Measurements from ENCODE around the gene ATP8B3. TPM values are rescaled to one million over a fixed set of nuclear protein-coding genes. Genes with fewer than 3 reads are reported as not detected.

Gene ATP8B3
- total RNA-seq, 1 donor from 2014 or later = 3.0 TPM

DNA sequence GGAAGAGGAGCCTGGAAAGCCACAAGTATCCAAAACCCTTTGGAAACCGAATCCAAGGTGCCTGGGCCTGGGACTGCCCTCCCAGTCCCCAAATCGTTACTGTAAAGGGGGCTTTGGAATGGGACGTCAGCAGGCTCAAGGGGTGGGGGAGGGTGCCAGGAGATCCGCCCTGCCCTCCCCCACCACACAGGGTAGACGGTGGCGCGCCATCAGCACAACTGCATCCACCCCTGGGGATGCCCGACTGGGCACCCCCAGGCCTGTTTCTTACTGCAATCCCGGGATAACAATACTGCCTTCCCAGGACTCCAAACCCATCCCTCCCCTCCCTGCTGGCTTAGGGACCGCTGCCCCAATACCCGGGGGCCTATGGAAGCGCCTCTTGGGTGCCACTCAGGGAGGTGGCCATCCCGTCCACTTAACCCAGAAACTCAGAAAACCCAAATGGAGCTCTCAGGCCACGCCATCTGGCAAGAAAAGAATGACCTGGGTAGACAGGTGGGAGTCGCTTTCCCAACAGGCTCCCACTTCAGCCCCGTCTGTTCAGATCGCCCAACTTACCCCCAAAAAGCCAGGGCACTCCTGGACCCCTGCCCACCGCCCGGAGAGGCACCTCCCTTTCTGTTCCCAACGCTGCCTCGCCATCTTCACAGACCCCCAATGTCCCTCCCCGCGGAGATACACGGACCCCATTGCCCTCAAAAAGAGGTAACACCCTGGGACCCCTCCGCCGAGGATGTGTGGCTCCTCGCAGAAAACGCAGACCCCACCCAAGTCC, 48.9 kb upstream of the ATP8B3 start:
- peak overlapping the region; percentile 90 for H3K4me3 Mint-ChIP-seq (ENCODE audit: unreplicated experiment)
- peak overlapping the region; percentile 87 for H3K27ac Mint-ChIP-seq (ENCODE audit: unreplicated experiment)
- no peaks in the 10 kb centered on the region for H3K9me3 Mint-ChIP-seq (ENCODE audit: unreplicated experiment)
- H3K27me3 Mint-ChIP-seq (ENCODE audit: low read depth, unreplicated experiment) = no peaks in the 10 kb centered on the region
- no peaks in the 10 kb centered on the region for H3K36me3 Mint-ChIP-seq (ENCODE audit: low read depth, unreplicated experiment)
- no peaks in the 10 kb centered on the region for H3K27me3 ChIP-seq (ENCODE audit: insufficient read depth, low read length)
- no peaks in the 10 kb centered on the region for H3K36me3 ChIP-seq (ENCODE audit: insufficient read depth, low read length)
- H4K20me1 ChIP-seq (ENCODE audit: insufficient read depth, low read length) = peaks cover 59% of the 10 kb centered on the region
- peak overlapping the region; percentile 85 for H3K9ac ChIP-seq (ENCODE audit: low read length)
- peak overlapping the region; percentile 98 for H3K4me2 ChIP-seq (ENCODE audit: low read length)
- no peak for DNase-seq (ENCODE audit: low read depth)
- peak overlapping the region; percentile 1 for H3K27ac ChIP-seq (ENCODE audit: low read depth, low read length)
- FAIRE-seq = no peak
- H3K4me3 ChIP-seq (ENCODE audit: insufficient read depth, low read depth, low read length) = peak overlapping the region; percentile 86
- H3K4me1 Mint-ChIP-seq (ENCODE audit: low read depth, unreplicated experiment) = peaks cover 4% of the 10 kb centered on the region
- H3K4me1 ChIP-seq (ENCODE audit: insufficient read depth, low read length) = peaks cover 46% of the 10 kb centered on the region
- no peak overlapping the region for H2AFZ ChIP-seq (ENCODE audit: low read depth, low read length)
- peaks cover 66% of the 10 kb centered on the region for H3K79me2 ChIP-seq (ENCODE audit: insufficient read depth, low read length)
- no peaks in the 10 kb centered on the region for H3K9me3 ChIP-seq (ENCODE audit: insufficient read depth, low read depth, low read length)
- no peak for TF ChIP-seq EZH2 (IDR thresholded peaks at IDR 0.05; ENCODE audit: insufficient read depth, low read length)
- TF ChIP-seq, protein P1, sequence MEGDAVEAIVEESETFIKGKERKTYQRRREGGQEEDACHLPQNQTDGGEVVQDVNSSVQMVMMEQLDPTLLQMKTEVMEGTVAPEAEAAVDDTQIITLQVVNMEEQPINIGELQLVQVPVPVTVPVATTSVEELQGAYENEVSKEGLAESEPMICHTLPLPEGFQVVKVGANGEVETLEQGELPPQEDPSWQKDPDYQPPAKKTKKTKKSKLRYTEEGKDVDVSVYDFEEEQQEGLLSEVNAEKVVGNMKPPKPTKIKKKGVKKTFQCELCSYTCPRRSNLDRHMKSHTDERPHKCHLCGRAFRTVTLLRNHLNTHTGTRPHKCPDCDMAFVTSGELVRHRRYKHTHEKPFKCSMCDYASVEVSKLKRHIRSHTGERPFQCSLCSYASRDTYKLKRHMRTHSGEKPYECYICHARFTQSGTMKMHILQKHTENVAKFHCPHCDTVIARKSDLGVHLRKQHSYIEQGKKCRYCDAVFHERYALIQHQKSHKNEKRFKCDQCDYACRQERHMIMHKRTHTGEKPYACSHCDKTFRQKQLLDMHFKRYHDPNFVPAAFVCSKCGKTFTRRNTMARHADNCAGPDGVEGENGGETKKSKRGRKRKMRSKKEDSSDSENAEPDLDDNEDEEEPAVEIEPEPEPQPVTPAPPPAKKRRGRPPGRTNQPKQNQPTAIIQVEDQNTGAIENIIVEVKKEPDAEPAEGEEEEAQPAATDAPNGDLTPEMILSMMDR (IDR thresholded peaks at IDR 0.05; ENCODE audit: insufficient read depth, low read depth, low read length) = no peak

DNA sequence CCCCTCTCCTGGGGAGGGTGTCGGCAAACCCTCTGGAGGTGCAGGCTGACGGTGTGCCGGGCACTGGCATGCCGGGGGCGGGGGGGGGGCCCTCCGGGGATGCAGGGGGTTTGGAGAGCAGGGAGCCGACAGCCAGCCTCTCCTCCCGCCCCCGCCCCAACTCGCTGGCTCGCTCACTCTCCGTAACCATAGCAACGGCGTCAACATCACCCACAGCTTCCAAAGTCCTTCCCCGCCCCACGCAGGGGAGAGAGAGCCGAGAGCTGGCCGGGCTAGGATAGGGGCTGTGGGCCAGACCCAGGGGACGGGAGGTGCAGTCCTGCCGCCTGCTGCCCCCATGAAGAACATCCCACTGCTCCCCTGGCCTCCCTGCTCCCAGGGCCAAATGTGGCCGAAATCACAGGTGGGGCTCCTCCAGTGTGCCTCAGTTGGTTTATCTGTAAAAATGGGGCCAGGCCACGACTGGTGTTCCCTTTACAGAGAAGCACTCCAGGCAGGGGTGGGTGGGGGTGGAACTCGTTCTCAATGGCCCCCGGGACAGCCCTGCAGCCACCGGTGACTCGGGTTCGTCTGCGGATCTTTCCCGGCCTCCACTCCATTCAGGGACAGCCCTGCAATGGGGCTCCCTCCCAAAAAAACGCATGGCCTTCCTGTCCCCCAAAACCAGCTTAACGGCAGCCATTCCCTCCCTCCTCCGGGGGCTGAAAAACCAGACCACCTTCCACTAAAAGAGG, 48.1 kb upstream of the ATP8B3 start:
- Histone ChIP-seq H4K20me1 (ENCODE audit: insufficient read depth, low read length) (peaks cover 66% of the 10 kb centered on the region), H3K36me3 (ENCODE audit: insufficient read depth, low read length) (no peaks in the 10 kb centered on the region), H3K79me2 (ENCODE audit: insufficient read depth, low read length) (peaks cover 74% of the 10 kb centered on the region), H3K27ac (ENCODE audit: low read depth, low read length) (peak overlapping the region; percentile 1), H3K9me3 (ENCODE audit: insufficient read depth, low read depth, low read length) (no peaks in the 10 kb centered on the region), H3K9ac (ENCODE audit: low read length) (peak overlapping the region; percentile 85), H2AFZ (ENCODE audit: low read depth, low read length) (no peak overlapping the region), H3K4me1 (ENCODE audit: insufficient read depth, low read length) (peaks cover 53% of the 10 kb centered on the region), H3K4me2 (ENCODE audit: low read length) (peak overlapping the region; percentile 98), H3K4me3 (ENCODE audit: insufficient read depth, low read depth, low read length) (peak overlapping the region; percentile 86), H3K27me3 (ENCODE audit: insufficient read depth, low read length) (no peaks in the 10 kb centered on the region)
- H3K4me1 Mint-ChIP-seq (ENCODE audit: low read depth, unreplicated experiment) = peaks cover 5% of the 10 kb centered on the region
- no peaks in the 10 kb centered on the region for H3K9me3 Mint-ChIP-seq (ENCODE audit: unreplicated experiment)
- TF ChIP-seq, protein P1 (IDR thresholded peaks at IDR 0.05; ENCODE audit: insufficient read depth, low read depth, low read length) = no peak
- TF ChIP-seq EZH2 (IDR thresholded peaks at IDR 0.05; ENCODE audit: insufficient read depth, low read length) = no peak
- peak overlapping the region; percentile 90 for H3K4me3 Mint-ChIP-seq (ENCODE audit: unreplicated experiment)
- no peaks in the 10 kb centered on the region for H3K36me3 Mint-ChIP-seq (ENCODE audit: low read depth, unreplicated experiment)
- no peak overlapping the region for H3K27ac Mint-ChIP-seq (ENCODE audit: unreplicated experiment)
- no peak for FAIRE-seq
- DNase-seq (ENCODE audit: low read depth) = peak; percentile 63
- no peaks in the 10 kb centered on the region for H3K27me3 Mint-ChIP-seq (ENCODE audit: low read depth, unreplicated experiment)
